ENCODE results near the gene UBE2E3.
"Not testable (repeated sequence)": the region's sequence is repeated elsewhere in the genome, so short reads cannot be mapped to it uniquely, and the experiment has no call there.

UBE2E3 gene

GRCh38 chr2:180980106-180980942 is at the start of gene UBE2E3:
UBE2E3 (plus strand) TSS chr2:180980605; CDS start chr2:180982043, 1,438 bp downstream.
- TF ChIP-seq CTCF (conservative IDR thresholded peaks at IDR 0.05; ENCODE audit: low read depth): peak; percentile 71
- POLR2A ChIA-PET (ENCODE audit: low non-redundant PET): interaction anchor here (0.6 to 1.4 kb wide), 2 partner anchors 58 to 302 kb away, joined by 3 read pairs; no protein-coding TSS in a partner anchor
- H3K27ac ChIP-seq: peak within 1 kb of the TSS; percentile 86
- CTCF ChIA-PET: interaction anchor here (0.5 to 1.1 kb wide), 11 partner anchors 10 to 1093 kb away, joined by 3 to 5 read pairs (median 3); no protein-coding TSS in a partner anchor
- DNase-seq (ENCODE audit: low spot score): peak; percentile 64

- DNase-seq (ENCODE audit: low spot score): no peak
- POLR2A ChIA-PET (ENCODE audit: low non-redundant PET): no interaction called here
- CTCF ChIA-PET: interaction anchor here (0.7 kb wide), 1 partner anchor 48 kb away, joined by 4 read pairs; no protein-coding TSS in a partner anchor
- TF ChIP-seq CTCF (conservative IDR thresholded peaks at IDR 0.05; ENCODE audit: low read depth): no peak
- no peak overlapping the region for H3K27ac ChIP-seq
Measured at GRCh38 chr2:180931841-180932240, 48.6 kb upstream of the UBE2E3 start.

GRCh38 chr2:180933332-180933731 is 47.1 kb upstream of the UBE2E3 start:
- ChIA-PET POLR2A (ENCODE audit: low non-redundant PET) (no interaction called here), CTCF (interaction anchor here (0.6 to 0.7 kb wide), 2 partner anchors 10 to 844 kb away, joined by 3 to 4 read pairs; no protein-coding TSS in a partner anchor)
- H3K27ac ChIP-seq: no peak overlapping the region
- no peak for TF ChIP-seq CTCF (conservative IDR thresholded peaks at IDR 0.05; ENCODE audit: low read depth)
- no peak for DNase-seq (ENCODE audit: low spot score)

- POLR2A ChIA-PET (ENCODE audit: low non-redundant PET): no interaction called here
- DNase-seq (ENCODE audit: low spot score): no peak
- no peak overlapping the region for H3K27ac ChIP-seq
- no peak for TF ChIP-seq CTCF (conservative IDR thresholded peaks at IDR 0.05; ENCODE audit: low read depth)
- CTCF ChIA-PET: no interaction called here
Measured at GRCh38 chr2:180934911-180935310, 45.5 kb upstream of the UBE2E3 start.

GRCh38 chr2:180937480-180937879 is 42.9 kb upstream of the UBE2E3 start:
- H3K27ac ChIP-seq; POLR2A ChIA-PET (ENCODE audit: low non-redundant PET); DNase-seq (ENCODE audit: low spot score): not testable (repeated sequence)
- CTCF ChIA-PET: interaction anchor here (0.6 kb wide), 1 partner anchor 287 kb away, joined by 3 read pairs; no protein-coding TSS in a partner anchor

GRCh38 chr2:180938451-180938850 is 42.0 kb upstream of the UBE2E3 start:
- no peak overlapping the region for H3K27ac ChIP-seq
- ChIA-PET CTCF (no interaction called here), POLR2A (ENCODE audit: low non-redundant PET) (no interaction called here)
- no peak for DNase-seq (ENCODE audit: low spot score)
- TF ChIP-seq CTCF (conservative IDR thresholded peaks at IDR 0.05; ENCODE audit: low read depth): no peak

GRCh38 chr2:180943275-180943674 is 37.1 kb upstream of the UBE2E3 start:
- ChIA-PET POLR2A (ENCODE audit: low non-redundant PET) (no interaction called here), CTCF (no interaction called here)
- no peak for DNase-seq (ENCODE audit: low spot score)
- TF ChIP-seq CTCF (conservative IDR thresholded peaks at IDR 0.05; ENCODE audit: low read depth): no peak
- no peak overlapping the region for H3K27ac ChIP-seq

All from RWPE1 (cell line).